ENCODE data around the gene CORO7. TPM values are rescaled to one million over a fixed set of nuclear protein-coding genes. Genes with fewer than 3 reads are reported as not detected.
A peak's percentile ranks its signal among the peaks of the same experiment; 100 is the strongest.

Gene CORO7
- total and polyA plus RNA-seq, 9 of the 15 experiments (the other 6 are each of a cell fraction or from before 2014, with no cell fraction given), result 0.45 to 77.2 (median 18.7) TPM

DNA sequence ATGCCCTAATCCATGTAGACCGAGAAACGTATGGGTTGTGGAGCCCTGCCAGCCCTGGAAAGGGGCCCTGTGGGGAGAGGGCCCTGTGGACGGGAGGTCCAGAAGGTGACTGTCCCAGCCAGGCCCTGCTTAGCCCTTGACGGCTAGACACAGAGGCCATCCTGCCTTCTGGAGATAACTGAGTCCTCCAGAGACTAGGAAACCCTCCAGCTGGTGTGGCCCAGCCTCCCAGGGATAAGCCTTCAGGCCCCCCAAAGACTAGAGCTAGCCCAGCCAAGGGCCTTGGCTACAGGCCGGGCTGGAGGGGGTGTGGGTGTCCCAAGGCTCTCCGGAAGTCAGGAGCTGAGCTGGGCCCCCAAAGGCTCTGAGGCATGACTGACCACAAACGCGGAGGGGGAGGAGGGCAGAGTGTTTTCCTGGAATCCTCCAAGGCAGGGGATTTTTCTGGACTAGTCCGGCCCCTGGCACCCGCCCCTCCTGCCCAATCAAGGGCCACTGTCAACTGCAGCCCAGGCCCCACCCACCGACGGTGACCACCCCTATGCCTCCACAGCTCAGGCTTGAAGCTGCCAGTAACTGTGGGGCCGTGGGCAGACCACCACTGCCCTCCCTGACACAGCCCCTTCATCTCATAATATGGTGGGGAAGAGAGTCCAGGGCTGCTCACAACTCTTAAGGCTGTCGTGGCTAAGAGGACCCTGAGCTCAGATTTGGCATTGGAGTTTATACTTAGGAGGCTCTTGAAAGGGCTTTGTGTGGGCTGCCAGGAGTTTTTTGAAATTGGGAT, 45.6 kb downstream of the CORO7 start (continued):
- TF ChIP-seq ZMIZ1 (IDR thresholded peaks at IDR 0.05; ENCODE audit: low read depth in 2 of 2, low read length in 2 of 2) (no peak), BACH1 (tag; IDR thresholded peaks at IDR 0.05) (peak; percentile 25; the same call in 1 of the 2 replicates), TFAP4 (CRISPR knock-in tag; IDR thresholded peaks at IDR 0.05; ENCODE audit: borderline replicate concordance) (peak; percentile 90), BDP1 (IDR thresholded peaks at IDR 0.05; ENCODE audit: insufficient read depth, insufficient read length) (no peak), REST (IDR thresholded peaks at IDR 0.05; ENCODE audit: borderline replicate concordance) (peak; percentile 61), REST (CRISPR knock-in tag; IDR thresholded peaks at IDR 0.05; ENCODE audit: low read depth) (no peak), MAZ (CRISPR knock-in tag; conservative IDR thresholded peaks at IDR 0.05 in 1 of 2, IDR thresholded peaks at IDR 0.05 in 1 of 2) (peak; percentile 34 to 72; a peak in 2 of 4 replicates), SMARCA4 (IDR thresholded peaks at IDR 0.05) (peak; percentile 43; the same call in 1 of the 2 replicates), SP1 (CRISPR knock-in tag; IDR thresholded peaks at IDR 0.05) (no peak), U2AF1 (optimal IDR thresholded peaks at IDR 0.05; ENCODE audit: low read depth, low read length) (no peak), HBP1 (CRISPR knock-in tag; IDR thresholded peaks at IDR 0.05) (no peak)
- TF ChIP-seq, protein P1, sequence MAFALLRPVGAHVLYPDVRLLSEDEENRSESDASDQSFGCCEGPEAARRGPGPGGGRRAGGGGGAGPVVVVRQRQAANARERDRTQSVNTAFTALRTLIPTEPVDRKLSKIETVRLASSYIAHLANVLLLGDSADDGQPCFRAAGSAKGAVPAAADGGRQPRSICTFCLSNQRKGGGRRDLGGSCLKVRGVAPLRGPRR (CRISPR knock-in tag; IDR thresholded peaks at IDR 0.05), result no peak

Data from K562 (cell line).